Transverse colon (tissue), 4 donors: ENCODE results near the gene RNASEL.

Experiments
- CTCF ChIP-seq, 5 experiments: fragments of 200-600 bp in 3 of 5; fragments of 450-650 bp in 2 of 5; sonication (generic) in 3 of 5; IDR thresholded peaks; 1 replicate in 2 of 5; 2 replicates in 3 of 5; pipeline ENCODE4 v1.5.1; 2016 to 2017; ENCODE audit warnings: antibody characterized with exemption in 5 of 5, inconsistent platforms in 3 of 5, mild to moderate bottlenecking in 2 of 5, moderate library complexity in 1 of 5
- EP300 ChIP-seq: sonication (generic); formaldehyde crosslinking; IDR thresholded peaks from one replicate; pipeline ENCODE4 v1.6.1; 2017; ENCODE audit warnings: antibody characterized with exemption, low read depth
- POLR2AphosphoS5 ChIP-seq, 3 donors: sonication (generic); formaldehyde crosslinking; IDR thresholded peaks; one replicate each; pipeline ENCODE4 v1.6.1; 2016; ENCODE audit warnings: antibody characterized with exemption in 3 of 3

- TF ChIP-seq CTCF (IDR thresholded peaks at IDR 0.05) (no peak), EP300 (no peak), POLR2AphosphoS5 (IDR thresholded peaks at IDR 0.05) (no peak)
Observed at GRCh38 chr1:182608845-182609610, 20.0 kb upstream of the RNASEL start.
